DOHH2 (cell line): ENCODE measurements around the gene MTERF4.

Source experiments
- H3F3A ChIP-seq: fragments of 200-600 bp; sonication (generic), shearing (Covaris generic); 2 replicates; pipeline ENCODE4 v1.6.0; 2016; ENCODE audit warnings: antibody characterized with exemption, mild to moderate bottlenecking; ENCODE audit not compliant: control insufficient read depth, insufficient read depth
- H3K27ac ChIP-seq: fragments of 200-600 bp; sonication (generic); 2 replicates; pipeline ENCODE4 v1.5.1; 2014; ENCODE audit warnings: low read depth, mild to moderate bottlenecking, low read length, moderate library complexity
- H3K27me3 ChIP-seq: fragments of 200-600 bp; sonication (generic); 2 replicates; pipeline ENCODE4 v1.6.1; 2014; ENCODE audit warnings: mild to moderate bottlenecking, low read length, mixed read lengths; ENCODE audit not compliant: control insufficient read depth
- H3K36me3 ChIP-seq: fragments of 200-600 bp; sonication (generic); 2 replicates; pipeline ENCODE4 v1.6.1; 2014; ENCODE audit warnings: mild to moderate bottlenecking, low read length, moderate library complexity, mixed read lengths; ENCODE audit not compliant: control insufficient read depth
- H3K4me1 ChIP-seq: fragments of 200-600 bp; sonication (generic); 2 replicates; pipeline ENCODE4 v1.6.1; 2014; ENCODE audit warnings: mild to moderate bottlenecking, low read length, mixed read lengths; ENCODE audit not compliant: control insufficient read depth
- H3K4me2 ChIP-seq: fragments of 200-600 bp; sonication (generic); 2 replicates; pipeline ENCODE4 v1.6.0; 2014; ENCODE audit warnings: mild to moderate bottlenecking, low read length, moderate library complexity
- H3K4me3 ChIP-seq: fragments of 200-600 bp; sonication (generic); 2 replicates; pipeline ENCODE4 v1.5.1; 2014; ENCODE audit warnings: mild to moderate bottlenecking, low read length, mixed read lengths
- H3K79me2 ChIP-seq: fragments of 200-600 bp; sonication (generic); 2 replicates; pipeline ENCODE4 v1.6.1; 2014; ENCODE audit warnings: mild to moderate bottlenecking, low read length, mixed read lengths; ENCODE audit not compliant: control insufficient read depth
- H3K9me2 ChIP-seq: fragments of 200-600 bp; sonication (generic); replicated peaks from 2 replicates; pipeline ENCODE4 v1.6.1; 2014; ENCODE audit warnings: mild to moderate bottlenecking, low read length, mixed read lengths; ENCODE audit not compliant: control insufficient read depth
- H3K9me3 ChIP-seq: fragments of 200-600 bp; sonication (generic); 2 replicates; pipeline ENCODE4 v1.6.1; 2014; ENCODE audit warnings: antibody characterized with exemption, low read length, mixed read lengths; ENCODE audit not compliant: control insufficient read depth, insufficient read depth
- H4K20me1 ChIP-seq: fragments of 200-600 bp; sonication (generic); 2 replicates; pipeline ENCODE4 v1.6.0; 2014; ENCODE audit warnings: low read depth, mild to moderate bottlenecking, antibody characterized with exemption, low read length, moderate library complexity; ENCODE audit not compliant: control insufficient read depth, insufficient read depth
- EZH2phosphoT487 ChIP-seq: fragments of 200-600 bp; sonication (generic); IDR thresholded peaks from 2 replicates; pipeline ENCODE4 v1.6.1; 2017; ENCODE audit warnings: borderline replicate concordance, mild to moderate bottlenecking, antibody characterized with exemption, low read length, moderate library complexity, mixed read lengths
- TF ChIP-seq, protein P1 (sequence below): fragments of 200-600 bp; sonication (generic); IDR thresholded peaks from one replicate; pipeline ENCODE4 v1.5.1; 2014; ENCODE audit warnings: antibody characterized with exemption, mild to moderate bottlenecking, low read depth, low read length; ENCODE audit not compliant: poor library complexity, severe bottlenecking

Gene MTERF4

GRCh38 chr2:241147336-241147735 lies 45.2 kb upstream of the MTERF4 start:
- Histone ChIP-seq H3K4me1 (peaks cover 33% of the 10 kb centered on the region), H3K4me2 (no peak overlapping the region; the same call in 1 of the 2 replicates), H3K27me3 (no peaks in the 10 kb centered on the region), H3F3A (no peaks in the 10 kb centered on the region), H3K4me3 (no peak overlapping the region), H3K9me3 (no peaks in the 10 kb centered on the region), H3K27ac (no peak overlapping the region), H3K79me2 (peaks cover 77% of the 10 kb centered on the region), H4K20me1 (peaks cover 5% of the 10 kb centered on the region; the same call in 1 of the 2 replicates), H3K9me2 (no peaks in the 10 kb centered on the region), H3K36me3 (peaks cover 19% of the 10 kb centered on the region)
- TF ChIP-seq EZH2phosphoT487 = no peak
- TF ChIP-seq, protein P1, sequence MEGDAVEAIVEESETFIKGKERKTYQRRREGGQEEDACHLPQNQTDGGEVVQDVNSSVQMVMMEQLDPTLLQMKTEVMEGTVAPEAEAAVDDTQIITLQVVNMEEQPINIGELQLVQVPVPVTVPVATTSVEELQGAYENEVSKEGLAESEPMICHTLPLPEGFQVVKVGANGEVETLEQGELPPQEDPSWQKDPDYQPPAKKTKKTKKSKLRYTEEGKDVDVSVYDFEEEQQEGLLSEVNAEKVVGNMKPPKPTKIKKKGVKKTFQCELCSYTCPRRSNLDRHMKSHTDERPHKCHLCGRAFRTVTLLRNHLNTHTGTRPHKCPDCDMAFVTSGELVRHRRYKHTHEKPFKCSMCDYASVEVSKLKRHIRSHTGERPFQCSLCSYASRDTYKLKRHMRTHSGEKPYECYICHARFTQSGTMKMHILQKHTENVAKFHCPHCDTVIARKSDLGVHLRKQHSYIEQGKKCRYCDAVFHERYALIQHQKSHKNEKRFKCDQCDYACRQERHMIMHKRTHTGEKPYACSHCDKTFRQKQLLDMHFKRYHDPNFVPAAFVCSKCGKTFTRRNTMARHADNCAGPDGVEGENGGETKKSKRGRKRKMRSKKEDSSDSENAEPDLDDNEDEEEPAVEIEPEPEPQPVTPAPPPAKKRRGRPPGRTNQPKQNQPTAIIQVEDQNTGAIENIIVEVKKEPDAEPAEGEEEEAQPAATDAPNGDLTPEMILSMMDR = no peak

DNA sequence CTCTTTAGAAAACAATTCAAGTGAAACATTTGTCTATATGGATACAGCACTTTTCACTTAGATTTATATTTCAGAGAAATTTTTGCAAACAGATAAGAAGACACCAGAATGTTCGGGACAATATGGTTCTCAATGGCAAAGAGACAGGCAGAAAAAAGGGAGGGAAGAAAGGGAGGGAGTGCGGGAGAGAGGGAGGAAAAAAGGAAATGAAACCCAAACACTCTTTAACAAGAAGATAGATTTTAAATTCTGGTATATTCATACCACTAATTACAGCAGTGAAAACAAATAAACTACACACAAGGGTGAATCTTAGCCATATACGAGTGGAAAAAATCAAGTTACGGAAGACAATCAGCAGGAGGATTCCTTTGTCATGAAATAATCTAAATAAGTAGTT lies 44.2 kb upstream of the MTERF4 start:
- H3K4me3 ChIP-seq = no peak overlapping the region
- no peaks in the 10 kb centered on the region for H3K9me2 ChIP-seq
- peaks cover 3% of the 10 kb centered on the region; the same call in 1 of the 2 replicates for H4K20me1 ChIP-seq
- H3K9me3 ChIP-seq = no peaks in the 10 kb centered on the region
- H3K27me3 ChIP-seq = no peaks in the 10 kb centered on the region
- TF ChIP-seq, protein P1 = no peak
- TF ChIP-seq EZH2phosphoT487 = no peak
- peak overlapping the region; percentile 40 for H3K4me2 ChIP-seq
- no peaks in the 10 kb centered on the region for H3F3A ChIP-seq
- peaks cover 27% of the 10 kb centered on the region for H3K4me1 ChIP-seq
- H3K79me2 ChIP-seq = peaks cover 73% of the 10 kb centered on the region
- H3K36me3 ChIP-seq = peaks cover 19% of the 10 kb centered on the region
- H3K27ac ChIP-seq = no peak overlapping the region

GRCh38 chr2:241142593-241142992 lies 40.5 kb upstream of the MTERF4 start:
- peaks cover 12% of the 10 kb centered on the region for H3K4me1 ChIP-seq
- no peaks in the 10 kb centered on the region for H4K20me1 ChIP-seq
- H3K4me3 ChIP-seq = no peak overlapping the region
- peaks cover 48% of the 10 kb centered on the region for H3K79me2 ChIP-seq
- TF ChIP-seq EZH2phosphoT487 = no peak
- TF ChIP-seq, protein P1 = no peak
- no peak overlapping the region for H3K27ac ChIP-seq
- no peaks in the 10 kb centered on the region for H3K9me3 ChIP-seq
- H3K36me3 ChIP-seq = peaks cover 48% of the 10 kb centered on the region
- H3K9me2 ChIP-seq = no peaks in the 10 kb centered on the region
- no peaks in the 10 kb centered on the region for H3F3A ChIP-seq
- H3K4me2 ChIP-seq = no peak overlapping the region
- no peaks in the 10 kb centered on the region for H3K27me3 ChIP-seq
